ENCODE measurements around the gene NLRP7.

- no peak for TF ChIP-seq CTCF (IDR thresholded peaks at IDR 0.05)
- no peak for TF ChIP-seq POLR2A (IDR thresholded peaks at IDR 0.05)
These were observed at the start of gene NLRP7 for GRCh38 chr19:54947381-54947780.
